ENCODE results near the gene NDUFB10.

Gene NDUFB10

GRCh38 chr16:1983544-1984346 lies 24.4 kb downstream of the NDUFB10 start, which contains the start of gene GFER:
GFER (plus strand) TSS chr16:1984193; CDS start chr16:1984219, 26 bp downstream.
- DNase-seq (ENCODE audit: low read depth in 2 of 2, low spot score in 1 of 2), result no peak

- no peak for DNase-seq (ENCODE audit: low read depth in 2 of 2, low spot score in 1 of 2)
These were observed 25.2 kb downstream of the NDUFB10 start for GRCh38 chr16:1984347-1985225.

DNA sequence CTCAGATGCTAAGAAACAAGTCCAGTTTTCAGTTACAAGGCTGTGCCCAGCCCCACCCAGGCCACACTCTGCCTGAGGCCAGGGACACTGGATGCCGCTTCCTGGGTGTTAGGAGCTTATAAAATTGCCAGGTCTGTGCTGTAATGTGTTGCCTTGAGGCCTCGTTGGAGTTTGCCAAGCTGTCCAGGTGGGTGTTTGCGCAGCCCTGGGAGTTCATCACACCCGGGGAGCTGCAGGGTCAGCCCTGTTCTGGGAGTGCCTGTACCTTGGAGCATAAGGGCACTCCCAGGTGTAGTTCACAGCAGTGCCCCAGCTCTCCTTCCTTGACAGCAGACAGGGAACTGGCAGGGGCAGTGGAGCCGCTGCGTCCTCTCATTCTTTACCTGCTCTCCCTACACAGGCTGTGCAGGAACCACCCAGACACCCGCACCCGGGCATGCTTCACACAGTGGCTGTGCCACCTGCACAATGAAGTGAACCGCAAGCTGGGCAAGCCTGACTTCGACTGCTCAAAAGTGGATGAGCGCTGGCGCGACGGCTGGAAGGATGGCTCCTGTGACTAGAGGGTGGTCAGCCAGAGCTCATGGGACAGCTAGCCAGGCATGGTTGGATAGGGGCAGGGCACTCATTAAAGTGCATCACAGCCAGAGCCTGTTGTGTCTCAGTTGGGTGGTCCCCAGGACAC lies 26.3 kb downstream of the NDUFB10 start:
- DNase-seq (ENCODE audit: low read depth in 2 of 2, low spot score in 1 of 2), result no peak

- DNase-seq (ENCODE audit: low read depth in 2 of 2, low spot score in 1 of 2), result no peak
These were observed 27.9 kb downstream of the NDUFB10 start for GRCh38 chr16:1987198-1987597.

DNA sequence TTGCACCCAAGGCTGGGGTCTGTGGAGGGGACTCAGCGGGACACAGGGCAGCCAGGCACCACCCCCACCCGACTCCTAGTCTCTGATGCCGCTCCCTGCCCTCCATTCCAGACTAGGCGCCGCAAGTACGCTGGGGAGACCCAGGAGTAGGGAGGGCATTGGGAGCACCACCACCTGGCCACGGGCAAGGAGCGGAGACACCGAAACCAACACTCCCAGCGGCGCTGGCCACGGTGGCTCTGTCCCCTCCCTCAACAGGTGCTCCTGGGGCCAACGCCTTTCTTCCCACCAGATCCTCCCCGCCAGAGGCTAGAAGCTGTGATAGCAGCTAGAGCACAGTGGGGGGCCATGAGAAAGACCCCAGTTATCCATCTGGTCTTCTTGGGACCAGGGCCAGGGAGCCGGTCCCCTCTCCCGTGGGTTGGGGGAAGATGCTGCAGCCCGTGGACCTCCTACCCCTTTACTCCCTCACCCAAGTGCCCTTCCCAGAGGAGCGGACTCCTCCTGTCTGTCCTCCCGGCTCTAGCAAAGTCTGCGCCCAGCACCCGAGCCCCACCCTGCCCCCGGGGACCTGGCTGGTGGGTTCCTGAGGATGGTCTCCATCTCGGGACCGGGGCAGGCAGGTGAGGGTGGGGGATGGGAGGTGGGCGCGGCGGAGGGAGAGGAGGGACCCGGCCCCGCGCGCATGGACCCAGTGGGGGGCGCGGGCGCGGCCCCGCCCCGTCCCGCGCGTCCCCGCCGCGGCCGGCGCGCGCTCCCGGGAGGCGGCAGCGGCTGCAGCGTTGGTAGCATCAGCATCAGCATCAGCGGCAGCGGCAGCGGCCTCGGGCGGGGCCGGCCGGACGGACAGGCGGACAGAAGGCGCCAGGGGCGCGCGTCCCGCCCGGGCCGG lies 30.1 kb downstream of the NDUFB10 start, which contains the start of gene SYNGR3:
SYNGR3 (plus strand) TSS at position 762 of the 892 bp plus-strand sequence. CDS start 133 bp downstream, outside the sequence.
- no peak for DNase-seq (ENCODE audit: low read depth in 2 of 2, low spot score in 1 of 2)

DNA sequence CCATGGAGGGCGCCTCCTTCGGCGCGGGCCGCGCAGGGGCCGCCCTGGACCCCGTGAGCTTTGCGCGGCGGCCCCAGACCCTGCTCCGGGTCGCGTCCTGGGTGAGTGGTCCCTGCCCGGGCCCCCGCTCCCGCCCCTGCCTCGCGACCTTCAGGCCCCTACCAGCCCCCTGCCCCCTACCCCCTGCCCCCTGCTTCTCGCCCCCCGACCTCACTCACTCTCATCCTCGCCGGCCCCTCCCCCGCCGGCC lies 30.7 kb downstream of the NDUFB10 start:
- no peak for DNase-seq (ENCODE audit: low read depth in 2 of 2, low spot score in 1 of 2)

GRCh38 chr16:1990351-1991134 lies 31.2 kb downstream of the NDUFB10 start:
- no peak for DNase-seq (ENCODE audit: low read depth in 2 of 2, low spot score in 1 of 2)

- DNase-seq (ENCODE audit: low read depth in 2 of 2, low spot score in 1 of 2), result no peak
These were observed 31.8 kb downstream of the NDUFB10 start for GRCh38 chr16:1991135-1991551.

GRCh38 chr16:1991588-1991947 lies 32.2 kb downstream of the NDUFB10 start:
- no peak for DNase-seq (ENCODE audit: low read depth in 2 of 2, low spot score in 1 of 2)

DNA sequence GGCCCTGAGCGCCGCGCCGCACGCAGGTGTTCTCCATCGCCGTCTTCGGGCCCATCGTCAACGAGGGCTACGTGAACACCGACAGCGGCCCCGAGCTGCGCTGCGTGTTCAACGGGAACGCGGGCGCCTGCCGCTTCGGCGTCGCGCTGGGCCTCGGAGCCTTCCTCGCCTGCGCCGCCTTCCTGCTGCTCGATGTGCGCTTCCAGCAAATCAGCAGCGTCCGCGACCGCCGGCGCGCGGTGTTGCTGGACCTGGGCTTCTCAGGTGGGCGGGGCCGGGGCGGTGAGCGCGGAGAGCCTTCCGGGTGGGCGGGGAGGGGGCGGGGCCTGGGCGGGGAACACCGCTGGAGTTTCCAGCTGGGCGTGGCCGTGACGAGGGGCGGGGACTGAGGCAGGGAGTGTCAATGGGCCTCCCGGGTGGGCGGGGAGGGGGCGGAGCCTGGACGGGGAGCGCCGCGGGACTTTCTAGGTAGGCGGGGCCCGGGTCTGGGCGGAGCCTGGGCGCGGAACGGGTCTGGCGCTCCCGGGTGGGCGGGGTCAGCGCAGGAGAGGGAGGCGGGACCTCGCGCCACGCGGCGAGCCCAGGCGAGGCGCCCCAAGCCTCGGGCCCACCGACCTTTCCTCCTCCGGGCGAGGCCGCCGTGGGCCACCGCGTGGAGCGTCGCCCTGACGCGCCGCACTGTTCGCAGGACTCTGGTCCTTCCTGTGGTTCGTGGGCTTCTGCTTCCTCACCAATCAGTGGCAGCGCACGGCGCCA lies 32.8 kb downstream of the NDUFB10 start:
- DNase-seq (ENCODE audit: low read depth in 2 of 2, low spot score in 1 of 2), result peak; percentile 95 to 98

DNA sequence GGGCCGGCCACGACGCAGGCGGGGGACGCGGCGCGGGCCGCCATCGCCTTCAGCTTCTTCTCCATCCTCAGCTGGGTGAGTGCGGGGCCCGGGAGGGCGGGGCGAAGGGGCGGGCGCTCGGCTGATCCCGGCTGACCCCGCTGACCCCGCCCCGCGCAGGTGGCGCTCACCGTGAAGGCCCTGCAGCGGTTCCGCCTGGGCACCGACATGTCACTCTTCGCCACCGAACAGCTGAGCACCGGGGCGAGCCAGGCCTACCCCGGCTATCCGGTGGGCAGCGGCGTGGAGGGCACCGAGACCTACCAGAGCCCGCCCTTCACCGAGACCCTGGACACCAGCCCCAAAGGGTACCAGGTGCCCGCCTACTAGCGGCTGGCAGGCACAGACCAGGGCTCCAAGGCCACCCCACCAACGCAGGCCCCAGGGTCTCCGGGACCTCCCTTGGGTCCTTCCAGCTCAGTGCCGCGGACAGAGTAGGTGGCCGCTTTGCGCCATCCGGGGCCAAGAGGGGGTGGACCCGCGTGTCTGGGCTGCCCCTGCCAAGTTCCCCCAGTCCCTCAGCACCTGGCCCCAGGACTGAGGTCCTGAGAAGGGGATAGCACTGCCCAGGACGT lies 33.5 kb downstream of the NDUFB10 start:
- DNase-seq (ENCODE audit: low read depth in 2 of 2, low spot score in 1 of 2), result no peak

DNA sequence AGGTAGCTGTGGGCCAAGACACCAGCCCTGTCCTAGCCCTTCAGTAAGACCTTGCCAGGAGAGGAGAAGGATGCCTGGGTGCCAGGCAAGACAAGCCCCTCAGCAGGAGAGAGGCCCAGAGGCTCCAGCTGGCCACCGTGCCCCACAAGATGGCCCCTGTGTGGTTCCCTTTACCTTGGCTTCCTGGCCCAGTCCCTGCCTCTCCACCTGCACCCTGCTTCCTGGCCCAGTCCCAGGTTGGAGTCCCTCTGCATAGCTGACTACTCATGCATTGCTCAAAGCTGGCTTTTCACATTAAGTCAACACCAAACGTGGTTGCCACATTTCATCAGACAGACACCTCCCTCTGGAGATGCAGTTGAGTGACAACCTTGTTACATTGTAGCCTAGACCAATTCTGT lies 34.4 kb downstream of the NDUFB10 start:
- no peak for DNase-seq (ENCODE audit: low read depth in 2 of 2, low spot score in 1 of 2)

- DNase-seq (ENCODE audit: low read depth in 2 of 2, low spot score in 1 of 2), result no peak
These were observed 38.4 kb downstream of the NDUFB10 start for GRCh38 chr16:1997494-1998359.

DNA sequence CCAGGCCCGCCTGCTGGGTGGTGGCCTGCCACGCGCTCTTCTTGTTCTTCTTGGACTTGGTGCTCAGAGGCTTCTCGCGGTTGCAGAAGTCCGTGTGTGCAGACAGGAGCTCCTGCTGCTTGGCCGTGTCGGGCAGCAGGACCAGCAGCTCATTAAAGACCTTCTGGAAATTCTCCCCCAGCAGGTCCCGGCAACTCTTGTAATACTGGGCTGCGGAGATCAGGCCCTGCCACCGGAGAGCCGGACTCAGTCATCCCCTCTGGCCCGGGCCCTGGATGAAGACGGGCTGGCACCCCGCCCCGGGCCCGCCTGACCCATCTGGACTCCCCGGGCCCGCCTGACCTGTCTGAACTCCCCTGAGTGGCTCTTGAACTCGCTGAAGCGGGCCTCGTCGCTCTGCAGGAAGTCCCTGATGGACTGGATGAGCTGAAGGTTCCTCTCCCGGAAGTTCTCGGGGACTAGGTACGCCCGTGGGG lies 39.1 kb downstream of the NDUFB10 start:
- DNase-seq (ENCODE audit: low read depth in 2 of 2, low spot score in 1 of 2), result no peak

GRCh38 chr16:1998852-1999801 lies 39.8 kb downstream of the NDUFB10 start:
- DNase-seq (ENCODE audit: low read depth in 2 of 2, low spot score in 1 of 2), result no peak

GRCh38 chr16:1999866-2000514 lies 40.7 kb downstream of the NDUFB10 start:
- no peak for DNase-seq (ENCODE audit: low read depth in 2 of 2, low spot score in 1 of 2)

Measured in stimulated activated CD8-positive, alpha-beta memory T cell treated with anti-CD3 and anti-CD28 coated beads, Interleukin-4, amount 100 ng/mL, for 1 hour (primary cell).